Neuronal stem cell (in vitro differentiated cells): Measurements from ENCODE around the gene SHISA6.

Source experiments
- DNase-seq: peaks from one replicate; pipeline ENCODE4 v3.0.0-alpha.2; 2013; ENCODE audit warnings: low spot score
- H2AFZ ChIP-seq: one replicate; pipeline ENCODE4 v1.6.1; 2013; ENCODE audit warnings: mild to moderate bottlenecking, low read length, inconsistent platforms
- H2AK5ac ChIP-seq: 2 replicates; pipeline ENCODE4 v1.6.1; 2013; ENCODE audit warnings: low read depth, mild to moderate bottlenecking, inconsistent platforms, low read length, moderate library complexity, mixed read lengths
- H2BK120ac ChIP-seq: 2 replicates; pipeline ENCODE4 v1.6.1; 2013; ENCODE audit warnings: low read depth, mild to moderate bottlenecking, inconsistent platforms, low read length, moderate library complexity, mixed read lengths
- H2BK12ac ChIP-seq: one replicate; pipeline ENCODE4 v1.6.1; 2013; ENCODE audit warnings: low read length, inconsistent platforms
- H2BK15ac ChIP-seq: 2 replicates; pipeline ENCODE4 v1.6.1; 2013; ENCODE audit warnings: mild to moderate bottlenecking, low read length, inconsistent platforms, mixed read lengths
- H2BK5ac ChIP-seq: one replicate; pipeline ENCODE4 v1.6.1; 2013; ENCODE audit warnings: inconsistent platforms, mild to moderate bottlenecking, low read length, moderate library complexity
- H3K14ac ChIP-seq: one replicate; pipeline ENCODE4 v1.6.1; 2013; ENCODE audit warnings: low read length, inconsistent platforms
- H3K18ac ChIP-seq: 2 replicates; pipeline ENCODE4 v1.6.1; 2013; ENCODE audit warnings: low read length, inconsistent platforms
- H3K23ac ChIP-seq: 2 replicates; pipeline ENCODE4 v1.6.1; 2013; ENCODE audit warnings: low read depth, mild to moderate bottlenecking, mixed read lengths, low read length, inconsistent platforms; ENCODE audit not compliant: poor library complexity
- H3K27ac ChIP-seq: replicated peaks from 3 replicates; pipeline ENCODE4 v1.5.1; 2013; ENCODE audit warnings: low read length, inconsistent platforms
- H3K27me3 ChIP-seq, 3 experiments: 2 replicates each; pipeline ENCODE4 v1.6.1; 2013; ENCODE audit warnings: low read length in 3 of 3, mild to moderate bottlenecking in 2 of 3, inconsistent platforms in 1 of 3, low read depth in 1 of 3, mixed read lengths in 1 of 3, moderate library complexity in 1 of 3; ENCODE audit not compliant: control insufficient read depth in 3 of 3, insufficient read depth in 3 of 3
- H3K36me3 ChIP-seq, 2 donors: replicated peaks in 1 of 2; 2 replicates each; pipeline ENCODE4 v1.6.1; 2013; ENCODE audit warnings: low read length in 2 of 2; ENCODE audit not compliant: control insufficient read depth in 2 of 2, insufficient read depth in 2 of 2
- H3K4ac ChIP-seq: 2 replicates; pipeline ENCODE4 v1.6.1; 2013; ENCODE audit warnings: inconsistent platforms, mild to moderate bottlenecking, low read length, moderate library complexity
- H3K4me1 ChIP-seq, 2 donors: 1 replicate in 1 of 2; 2 replicates in 1 of 2; pipeline ENCODE4 v1.6.1; 2013; ENCODE audit warnings: low read length in 2 of 2, low read depth in 1 of 2; ENCODE audit not compliant: control insufficient read depth in 2 of 2, insufficient read depth in 1 of 2
- H3K4me2 ChIP-seq: one replicate; pipeline ENCODE4 v1.6.1; 2013; ENCODE audit warnings: mild to moderate bottlenecking, low read length, inconsistent platforms; ENCODE audit not compliant: insufficient read depth, poor library complexity, severe bottlenecking
- H3K4me3 ChIP-seq, 2 donors: 2 replicates each; pipeline ENCODE4 v1.5.1; 2013; ENCODE audit warnings: low read length in 2 of 2, mild to moderate bottlenecking in 2 of 2, inconsistent platforms in 1 of 2, moderate library complexity in 1 of 2
- H3K79me1 ChIP-seq: one replicate; pipeline ENCODE4 v1.6.1; 2013; ENCODE audit warnings: low read depth, mild to moderate bottlenecking, inconsistent platforms, low read length, moderate library complexity
- H3K9ac ChIP-seq: one replicate; pipeline ENCODE4 v1.6.1; 2013; ENCODE audit warnings: mild to moderate bottlenecking, low read depth, low read length, inconsistent platforms; ENCODE audit not compliant: poor library complexity
- H3K9me3 ChIP-seq, 2 donors: replicated peaks in 1 of 2; 2 replicates each; pipeline versions ENCODE3 to v1.6.1; 2013; ENCODE audit warnings: low read length in 2 of 2, mild to moderate bottlenecking in 2 of 2, inconsistent platforms in 1 of 2, low read depth in 1 of 2, mixed read lengths in 1 of 2, moderate library complexity in 1 of 2; ENCODE audit not compliant: control insufficient read depth in 2 of 2, insufficient read depth in 1 of 2
- H4K8ac ChIP-seq: one replicate; pipeline ENCODE4 v1.6.1; 2013; ENCODE audit warnings: low read depth, mild to moderate bottlenecking, inconsistent platforms, low read length, moderate library complexity
- H4K91ac ChIP-seq: one replicate; pipeline ENCODE4 v1.6.1; 2013; ENCODE audit warnings: low read length, low read depth, mild to moderate bottlenecking, inconsistent platforms; ENCODE audit not compliant: poor library complexity
- WGBS, 2 donors: extraction: QIAGEN DNeasy Blood & Tissue Kit; methylation state at CpG; one replicate each; pipeline ENCODE4 v1.1.7; 2013; ENCODE audit warnings: missing lambda C conversion rate in 2 of 2, mixed read lengths in 1 of 2; ENCODE audit not compliant: insufficient read length in 2 of 2, insufficient replicate concordance in 1 of 2; ENCODE audit errors: extremely low coverage in 2 of 2; 5-methylcytosine and 5-hydroxymethylcytosine counted together

Gene SHISA6

GRCh38 chr17:11557727-11558452 lies 316.9 kb downstream of the SHISA6 start:
- Histone ChIP-seq H2BK120ac (no peak overlapping the region), H3K27me3 (no peaks in the 10 kb centered on the region), H3K4me3 (no peak overlapping the region), H4K91ac (peak overlapping the region; percentile 93), H3K9me3 (no peaks in the 10 kb centered on the region), H3K36me3 (no peaks in the 10 kb centered on the region), H3K4me2 (no peak overlapping the region), H3K18ac (peak overlapping the region; percentile 30), H3K27ac (no peak overlapping the region), H3K4me1 (peaks cover 0 to 12% of the 10 kb centered on the region in 2 donors), H3K4ac (no peak overlapping the region), H4K8ac (no peak overlapping the region), H3K23ac (peak overlapping the region; percentile 83), H2AK5ac (peak overlapping the region; percentile 40), H3K79me1 (no peaks in the 10 kb centered on the region), H2AFZ (no peak overlapping the region), H3K9ac (peak overlapping the region; percentile 47), H2BK15ac (no peak overlapping the region), H2BK12ac (no peak overlapping the region), H2BK5ac (no peak overlapping the region), H3K14ac (no peak overlapping the region)
- no CpG with 5 or more reads among the region's 46 CpGs for WGBS, 2 donors
- no peak for DNase-seq

- Histone ChIP-seq H3K27ac (no peak overlapping the region), H3K4me3 (no peak overlapping the region), H3K9me3 (no peaks in the 10 kb centered on the region), H3K14ac (no peak overlapping the region), H2AFZ (no peak overlapping the region), H3K4me2 (no peak overlapping the region), H2BK120ac (no peak overlapping the region), H2BK12ac (no peak overlapping the region), H3K27me3 (no peaks in the 10 kb centered on the region), H2BK5ac (no peak overlapping the region), H3K4ac (no peak overlapping the region), H3K4me1 (peaks cover 0 to 10% of the 10 kb centered on the region in 2 donors), H3K9ac (no peak overlapping the region), H3K36me3 (no peaks in the 10 kb centered on the region), H3K18ac (peak overlapping the region; percentile 78), H3K23ac (no peak overlapping the region), H4K8ac (no peak overlapping the region), H2BK15ac (no peak overlapping the region), H2AK5ac (no peak overlapping the region), H4K91ac (no peak overlapping the region), H3K79me1 (no peaks in the 10 kb centered on the region)
- no peak for DNase-seq
- no CpG with 5 or more reads among the region's 10 CpGs for WGBS, 2 donors
Measured at GRCh38 chr17:11558681-11559234, 317.7 kb downstream of the SHISA6 start.

- H2BK12ac ChIP-seq: no peak overlapping the region
- H2AK5ac ChIP-seq: no peak overlapping the region
- H2AFZ ChIP-seq: no peak overlapping the region
- no peak overlapping the region for H3K27ac ChIP-seq
- no peak overlapping the region for H2BK15ac ChIP-seq
- no peak for DNase-seq
- peak overlapping the region; percentile 29 for H3K18ac ChIP-seq
- H3K9me3 ChIP-seq: no peaks in the 10 kb centered on the region
- H3K4ac ChIP-seq: no peak overlapping the region
- peak overlapping the region; percentile 33 for H3K14ac ChIP-seq
- H2BK120ac ChIP-seq: no peak overlapping the region
- H2BK5ac ChIP-seq: no peak overlapping the region
- no peak overlapping the region for H3K23ac ChIP-seq
- no peaks in the 10 kb centered on the region for H3K27me3 ChIP-seq
- no peak overlapping the region for H4K8ac ChIP-seq
- WGBS, 2 donors: no CpG with 5 or more reads among the region's 7 CpGs
- H3K4me2 ChIP-seq: no peak overlapping the region
- H3K4me1 ChIP-seq: peaks cover 0 to 10% of the 10 kb centered on the region in 2 donors
- no peaks in the 10 kb centered on the region for H3K36me3 ChIP-seq
- H3K4me3 ChIP-seq: no peak overlapping the region
- H3K79me1 ChIP-seq: no peaks in the 10 kb centered on the region
- no peak overlapping the region for H3K9ac ChIP-seq
- no peak overlapping the region for H4K91ac ChIP-seq
Measured at GRCh38 chr17:11559601-11560000, 318.6 kb downstream of the SHISA6 start.

DNA sequence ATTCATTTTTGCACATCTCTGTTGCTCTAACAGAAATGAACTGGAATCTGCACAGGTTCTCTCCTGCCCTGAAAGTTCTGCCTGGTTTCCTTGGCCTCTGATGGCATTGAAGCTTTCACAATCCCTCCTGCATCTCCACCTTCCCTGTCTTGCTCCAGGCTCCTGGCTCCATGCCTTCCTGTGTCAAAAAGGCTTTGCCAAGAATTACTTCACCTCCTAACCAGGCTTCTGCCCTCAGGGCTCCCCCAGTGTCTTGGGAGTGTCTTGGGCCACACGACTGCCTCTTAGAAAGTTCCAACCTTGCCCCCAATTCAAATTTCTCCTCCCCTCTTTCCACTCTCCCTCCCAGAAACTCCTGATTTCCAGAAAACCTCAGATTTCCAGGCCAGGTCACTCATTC lies 320.3 kb downstream of the SHISA6 start:
- Histone ChIP-seq H3K27ac (no peak overlapping the region), H3K9me3 (no peaks in the 10 kb centered on the region), H2BK5ac (no peak overlapping the region), H4K8ac (no peak overlapping the region), H3K4ac (no peak overlapping the region), H2AK5ac (no peak overlapping the region), H4K91ac (no peak overlapping the region), H3K4me3 (no peak overlapping the region), H3K27me3 (no peaks in the 10 kb centered on the region), H3K4me1 (peaks cover 0 to 10% of the 10 kb centered on the region in 2 donors), H2BK15ac (no peak overlapping the region), H3K14ac (no peak overlapping the region), H3K23ac (no peak overlapping the region), H2BK120ac (no peak overlapping the region), H3K36me3 (no peaks in the 10 kb centered on the region), H3K9ac (no peak overlapping the region), H3K79me1 (no peaks in the 10 kb centered on the region), H2AFZ (no peak overlapping the region), H3K18ac (no peak overlapping the region), H3K4me2 (no peak overlapping the region), H2BK12ac (no peak overlapping the region)
- no CpG with 5 or more reads among the region's 1 CpG for WGBS, 2 donors
- no peak for DNase-seq
